Measurements from ENCODE around the gene DHRS2.

The DHRS2 gene

GRCh38 chr14:23692416-23692815 lies 56.3 kb downstream of the DHRS2 start:
- Histone ChIP-seq H3K4me1 (ENCODE audit: control insufficient read depth in 1 of 2, insufficient read depth in 1 of 2, low read depth in 1 of 2, low read length in 1 of 2) (no peaks in the 10 kb centered on the region), H3K27me3 (peaks cover 36% of the 10 kb centered on the region), H3K9me3 (no peaks in the 10 kb centered on the region), H3K4me3 (ENCODE audit: low read depth in 1 of 2, low read length in 1 of 2) (no peak overlapping the region), H3K27ac (no peak overlapping the region), H3K36me3 (no peaks in the 10 kb centered on the region)
- TF ChIP-seq, protein P1, sequence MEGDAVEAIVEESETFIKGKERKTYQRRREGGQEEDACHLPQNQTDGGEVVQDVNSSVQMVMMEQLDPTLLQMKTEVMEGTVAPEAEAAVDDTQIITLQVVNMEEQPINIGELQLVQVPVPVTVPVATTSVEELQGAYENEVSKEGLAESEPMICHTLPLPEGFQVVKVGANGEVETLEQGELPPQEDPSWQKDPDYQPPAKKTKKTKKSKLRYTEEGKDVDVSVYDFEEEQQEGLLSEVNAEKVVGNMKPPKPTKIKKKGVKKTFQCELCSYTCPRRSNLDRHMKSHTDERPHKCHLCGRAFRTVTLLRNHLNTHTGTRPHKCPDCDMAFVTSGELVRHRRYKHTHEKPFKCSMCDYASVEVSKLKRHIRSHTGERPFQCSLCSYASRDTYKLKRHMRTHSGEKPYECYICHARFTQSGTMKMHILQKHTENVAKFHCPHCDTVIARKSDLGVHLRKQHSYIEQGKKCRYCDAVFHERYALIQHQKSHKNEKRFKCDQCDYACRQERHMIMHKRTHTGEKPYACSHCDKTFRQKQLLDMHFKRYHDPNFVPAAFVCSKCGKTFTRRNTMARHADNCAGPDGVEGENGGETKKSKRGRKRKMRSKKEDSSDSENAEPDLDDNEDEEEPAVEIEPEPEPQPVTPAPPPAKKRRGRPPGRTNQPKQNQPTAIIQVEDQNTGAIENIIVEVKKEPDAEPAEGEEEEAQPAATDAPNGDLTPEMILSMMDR (IDR thresholded peaks at IDR 0.05) = no peak

- TF ChIP-seq, protein P1 (IDR thresholded peaks at IDR 0.05) = no peak
- Histone ChIP-seq H3K4me1 (ENCODE audit: control insufficient read depth in 1 of 2, insufficient read depth in 1 of 2, low read depth in 1 of 2, low read length in 1 of 2) (no peaks in the 10 kb centered on the region), H3K4me3 (ENCODE audit: low read depth in 1 of 2, low read length in 1 of 2) (no peak overlapping the region), H3K27ac (no peak overlapping the region), H3K27me3 (peaks cover 42% of the 10 kb centered on the region), H3K36me3 (no peaks in the 10 kb centered on the region), H3K9me3 (no peaks in the 10 kb centered on the region)
These were observed 57.1 kb downstream of the DHRS2 start for GRCh38 chr14:23693252-23693775.

DNA sequence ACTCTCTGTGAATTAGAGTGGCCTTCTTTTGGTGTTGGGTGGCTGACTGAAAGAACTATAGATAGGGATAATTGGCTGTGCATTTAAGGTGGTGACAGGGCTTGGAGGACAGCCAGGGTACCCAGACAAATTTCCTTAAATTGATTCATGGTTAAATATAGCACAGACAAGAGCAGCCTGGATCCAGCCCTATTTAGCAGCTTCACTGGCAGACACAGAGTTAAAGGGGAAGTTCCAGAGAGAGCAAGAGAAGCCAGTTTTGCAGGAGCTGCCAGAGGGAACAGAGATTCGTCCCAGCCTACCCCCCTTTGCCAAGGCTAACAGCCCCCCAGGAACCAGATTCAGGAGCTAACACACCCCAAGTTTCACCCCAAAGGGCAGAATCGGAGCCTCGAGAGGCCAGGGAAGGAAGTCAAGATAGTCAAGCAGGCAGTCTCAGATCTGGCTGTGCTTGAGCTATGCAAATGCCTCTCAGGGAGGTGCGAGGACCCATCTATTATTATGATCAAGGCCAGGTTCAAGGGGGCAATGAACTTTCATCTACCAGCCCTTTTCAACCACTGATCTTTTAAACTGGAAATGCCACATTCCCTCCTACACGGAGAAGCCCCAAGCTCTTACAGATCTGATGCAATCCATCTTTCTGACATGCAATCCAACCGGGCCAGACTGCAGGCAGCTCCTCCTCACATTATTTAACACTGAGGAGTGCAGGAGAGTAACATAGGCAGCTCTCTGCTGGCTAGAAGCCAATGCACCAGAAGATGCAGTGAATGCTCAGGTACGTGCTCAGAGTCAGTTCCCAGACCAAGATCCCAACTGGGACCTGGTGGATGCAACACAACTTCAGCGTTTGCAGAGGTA lies 58.2 kb downstream of the DHRS2 start:
- peaks cover 42% of the 10 kb centered on the region for H3K27me3 ChIP-seq
- no peak overlapping the region for H3K4me3 ChIP-seq (ENCODE audit: low read depth in 1 of 2, low read length in 1 of 2)
- no peaks in the 10 kb centered on the region for H3K4me1 ChIP-seq (ENCODE audit: control insufficient read depth in 1 of 2, insufficient read depth in 1 of 2, low read depth in 1 of 2, low read length in 1 of 2)
- no peak overlapping the region for H3K27ac ChIP-seq
- H3K9me3 ChIP-seq = no peaks in the 10 kb centered on the region
- TF ChIP-seq, protein P1 (IDR thresholded peaks at IDR 0.05) = no peak
- no peaks in the 10 kb centered on the region for H3K36me3 ChIP-seq
